ENCODE measurements around the gene ROCK2.
"Not testable (repeated sequence)": the region's sequence is repeated elsewhere in the genome, so short reads cannot be mapped to it uniquely, and the experiment has no call there.

Gene ROCK2

DNA sequence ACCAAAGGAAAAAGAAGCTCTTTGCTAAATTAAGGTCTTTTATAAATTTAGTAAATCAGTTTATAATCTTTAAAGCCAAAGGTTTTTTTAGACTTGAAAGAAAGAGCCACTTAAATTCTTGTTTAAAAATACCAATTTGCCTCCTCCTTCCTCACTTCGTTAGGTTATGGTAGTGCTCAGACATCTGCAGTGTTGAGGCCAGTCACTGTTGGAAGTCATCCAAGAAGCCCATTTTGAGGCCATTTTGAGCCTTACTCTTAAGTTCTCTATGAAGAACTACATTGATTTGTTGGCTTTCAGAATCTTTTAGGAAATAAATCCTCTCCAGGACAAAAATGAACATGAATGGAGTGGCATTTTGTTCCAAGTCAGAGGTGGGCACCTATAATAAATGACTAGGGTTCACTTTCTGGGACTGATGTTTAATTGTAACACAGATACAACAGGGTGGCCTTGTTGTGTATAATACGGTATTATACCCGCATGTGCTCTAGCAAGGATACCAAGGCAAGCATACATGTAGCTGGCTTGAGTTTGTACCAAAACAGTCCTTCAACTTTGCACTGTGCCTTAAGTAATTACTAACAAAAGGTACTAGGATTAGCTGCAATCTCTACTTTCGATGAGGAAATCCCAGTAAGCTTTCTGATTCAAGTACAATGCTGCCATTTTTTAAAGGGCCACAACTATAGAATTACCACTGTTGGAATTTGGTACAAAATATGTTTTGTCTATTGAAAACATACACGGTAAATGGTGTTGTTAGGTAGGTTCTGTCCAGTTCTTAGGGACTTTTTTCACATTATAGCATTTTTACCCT is 166.4 kb downstream of the ROCK2 start:
- no peak for DNase-seq (ENCODE audit: low spot score)

GRCh38 chr2:11175293-11175795 is 169.1 kb downstream of the ROCK2 start:
- no peak for DNase-seq (ENCODE audit: low spot score)

GRCh38 chr2:11174222-11174621 is 170.2 kb downstream of the ROCK2 start:
- DNase-seq (ENCODE audit: low spot score): no peak

GRCh38 chr2:11169333-11169732 is 175.1 kb downstream of the ROCK2 start:
- DNase-seq (ENCODE audit: low spot score): no peak

DNA sequence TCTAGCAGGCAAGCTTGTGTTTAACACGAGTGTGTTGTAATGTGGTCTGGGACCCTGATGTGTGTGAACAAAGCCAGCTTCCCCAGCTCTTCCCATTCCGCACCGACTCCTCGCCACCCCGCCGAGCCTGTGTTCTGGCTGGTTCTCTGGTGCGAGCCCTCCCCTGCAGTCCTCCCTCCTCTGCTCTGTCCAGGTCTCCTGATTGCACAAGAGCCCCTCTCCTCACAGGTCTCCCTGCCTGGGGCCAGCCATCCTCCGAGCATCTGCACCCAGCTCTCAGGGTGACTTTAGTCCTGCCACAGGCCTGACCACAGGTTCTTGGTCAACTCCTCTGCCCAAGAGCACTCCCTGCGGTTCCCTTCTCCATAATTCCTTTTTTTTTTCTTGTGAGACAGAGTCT is 175.9 kb downstream of the ROCK2 start:
- DNase-seq (ENCODE audit: low spot score): no peak

DNA sequence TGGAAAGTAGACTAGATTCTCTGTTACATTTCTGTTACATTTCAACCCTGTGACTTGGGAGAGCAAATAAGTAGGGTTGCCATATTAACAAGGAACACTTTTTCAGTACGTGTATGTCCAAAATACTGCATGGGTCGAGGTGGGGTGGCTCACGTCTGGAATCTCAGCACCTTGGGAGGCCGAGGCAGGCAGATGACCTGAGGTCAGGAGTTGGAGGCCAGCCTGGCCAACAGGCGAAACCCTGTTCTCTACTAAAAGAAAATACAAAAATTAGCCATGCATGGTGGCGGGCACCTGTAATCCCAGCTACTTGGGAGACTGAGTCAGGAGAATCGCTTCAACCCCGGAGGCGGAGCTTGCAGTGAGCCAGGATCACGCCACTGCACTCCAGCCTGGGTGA is 178.0 kb downstream of the ROCK2 start:
- no peak for DNase-seq (ENCODE audit: low spot score)

DNA sequence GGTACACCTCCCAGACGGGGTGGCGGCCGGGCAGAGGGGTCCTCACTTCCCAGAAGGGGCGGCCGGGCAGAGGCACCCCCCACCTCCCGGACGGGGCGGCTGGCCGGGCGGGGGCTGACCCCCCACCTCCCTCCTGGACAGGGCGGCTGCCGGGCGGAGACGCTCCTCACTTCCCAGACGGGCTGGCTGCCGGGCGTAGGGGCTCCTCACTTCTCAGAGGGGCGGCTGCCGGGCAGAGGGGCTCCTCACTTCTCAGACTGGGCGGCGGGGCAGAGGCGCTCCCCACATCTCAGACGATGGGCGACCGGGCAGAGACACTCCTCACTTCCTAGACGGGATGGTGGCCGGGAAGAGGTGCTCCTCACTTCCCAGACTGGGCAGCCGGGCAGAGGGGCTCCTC is 179.4 kb downstream of the ROCK2 start:
- DNase-seq (ENCODE audit: low spot score): not testable (repeated sequence)

- no peak for DNase-seq (ENCODE audit: low spot score)
Measured at GRCh38 chr2:11163439-11164317, 180.8 kb downstream of the ROCK2 start.

DNA sequence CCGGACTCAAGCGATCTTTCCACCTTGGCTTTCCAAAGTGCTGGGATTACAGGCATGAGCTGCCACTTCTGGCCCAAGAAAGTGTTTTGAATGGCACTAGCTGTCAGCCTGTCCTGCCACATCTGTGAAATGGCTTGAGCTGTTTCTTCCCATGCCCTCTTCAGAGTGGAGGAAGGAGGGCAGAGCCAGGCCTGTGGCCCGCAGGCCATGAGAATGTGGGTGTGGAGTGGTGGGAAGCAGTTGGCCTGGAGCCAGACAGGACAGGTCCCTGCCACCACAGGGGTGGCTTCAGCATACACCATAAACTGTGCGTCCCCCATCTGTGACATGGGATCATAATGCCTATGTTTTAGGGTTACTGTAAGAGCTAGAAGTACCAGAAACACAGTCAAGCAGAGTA is 182.7 kb downstream of the ROCK2 start:
- DNase-seq (ENCODE audit: low spot score): no peak

- DNase-seq (ENCODE audit: low spot score): no peak
Measured at GRCh38 chr2:11160731-11161455, 183.5 kb downstream of the ROCK2 start.

DNA sequence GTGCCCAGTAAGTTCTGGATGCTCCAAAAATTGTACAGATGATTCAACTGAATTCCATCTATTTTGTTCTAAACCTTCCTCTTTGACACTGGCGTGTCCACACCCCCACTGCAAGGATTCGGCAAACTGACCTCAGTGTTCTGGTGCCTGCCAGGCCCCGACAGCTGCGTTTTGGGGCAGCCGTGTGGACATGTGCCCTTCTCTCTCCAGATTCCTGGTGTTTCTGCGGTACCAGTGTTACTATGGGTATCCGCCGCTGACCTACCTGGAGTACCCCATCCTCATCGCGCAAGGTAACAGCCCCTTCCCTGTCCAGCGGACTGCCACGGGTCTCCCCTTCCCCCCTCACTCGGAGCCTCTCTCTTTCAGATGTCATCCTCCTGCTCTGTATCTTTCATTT is 184.2 kb downstream of the ROCK2 start:
- no peak for DNase-seq (ENCODE audit: low spot score)

GRCh38 chr2:11159574-11160170 is 184.8 kb downstream of the ROCK2 start:
- DNase-seq (ENCODE audit: low spot score): no peak

DNA sequence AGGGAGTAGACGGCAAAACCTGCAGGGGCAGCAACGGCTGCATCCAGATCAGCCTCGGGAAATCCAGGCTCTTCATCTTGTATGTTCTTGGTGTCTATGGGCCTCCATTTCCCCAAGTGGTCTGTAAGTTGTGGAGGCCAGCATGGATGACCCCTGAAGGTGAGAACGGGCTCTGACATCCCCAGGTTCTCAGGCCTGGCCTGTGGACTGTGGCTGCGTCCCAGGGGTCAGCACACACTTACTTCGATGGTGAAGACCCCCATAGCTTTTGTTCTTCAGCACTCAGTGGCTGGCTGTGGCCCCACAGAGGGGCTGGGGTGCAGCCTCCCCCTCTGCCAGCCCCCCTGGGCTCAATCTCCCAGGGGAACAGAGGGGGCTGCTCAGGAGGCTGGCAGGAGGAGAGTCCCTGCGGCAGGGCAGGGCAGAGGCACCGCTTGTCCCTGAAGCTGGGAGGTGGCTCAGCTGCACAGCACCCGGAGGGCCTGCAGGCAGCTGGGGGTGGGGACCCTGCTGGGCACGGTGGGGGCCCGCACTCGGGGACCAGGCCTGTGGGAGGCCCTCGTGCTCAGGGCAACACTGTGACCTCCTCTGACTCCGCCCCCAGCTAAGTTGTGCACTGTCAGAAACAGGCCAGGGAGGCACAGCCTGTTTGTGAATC is 185.4 kb downstream of the ROCK2 start:
- DNase-seq (ENCODE audit: low spot score): no peak

- DNase-seq (ENCODE audit: low spot score): no peak
Measured at GRCh38 chr2:11157731-11158130, 186.7 kb downstream of the ROCK2 start.

DNA sequence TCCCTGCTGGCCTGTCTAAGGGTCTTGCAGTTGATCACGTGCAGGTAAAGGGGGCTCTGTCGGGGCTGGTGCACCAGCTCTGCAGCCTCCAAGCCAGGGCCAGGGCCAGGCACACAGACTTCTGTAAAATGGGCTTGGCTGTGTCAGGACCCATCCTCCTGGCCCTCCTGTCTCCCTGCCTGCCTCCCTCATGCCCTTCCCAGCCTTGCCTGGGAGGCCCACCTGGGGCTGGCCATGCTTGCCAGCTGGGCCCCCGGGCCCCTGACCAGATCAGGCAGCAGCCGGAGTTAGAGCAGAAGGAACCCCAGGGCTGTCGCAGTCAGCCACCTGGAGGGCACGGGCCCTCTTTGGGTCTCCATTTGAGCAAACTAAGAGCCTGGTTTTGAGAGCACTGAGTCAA is 187.1 kb downstream of the ROCK2 start:
- DNase-seq (ENCODE audit: low spot score): no peak

DNA sequence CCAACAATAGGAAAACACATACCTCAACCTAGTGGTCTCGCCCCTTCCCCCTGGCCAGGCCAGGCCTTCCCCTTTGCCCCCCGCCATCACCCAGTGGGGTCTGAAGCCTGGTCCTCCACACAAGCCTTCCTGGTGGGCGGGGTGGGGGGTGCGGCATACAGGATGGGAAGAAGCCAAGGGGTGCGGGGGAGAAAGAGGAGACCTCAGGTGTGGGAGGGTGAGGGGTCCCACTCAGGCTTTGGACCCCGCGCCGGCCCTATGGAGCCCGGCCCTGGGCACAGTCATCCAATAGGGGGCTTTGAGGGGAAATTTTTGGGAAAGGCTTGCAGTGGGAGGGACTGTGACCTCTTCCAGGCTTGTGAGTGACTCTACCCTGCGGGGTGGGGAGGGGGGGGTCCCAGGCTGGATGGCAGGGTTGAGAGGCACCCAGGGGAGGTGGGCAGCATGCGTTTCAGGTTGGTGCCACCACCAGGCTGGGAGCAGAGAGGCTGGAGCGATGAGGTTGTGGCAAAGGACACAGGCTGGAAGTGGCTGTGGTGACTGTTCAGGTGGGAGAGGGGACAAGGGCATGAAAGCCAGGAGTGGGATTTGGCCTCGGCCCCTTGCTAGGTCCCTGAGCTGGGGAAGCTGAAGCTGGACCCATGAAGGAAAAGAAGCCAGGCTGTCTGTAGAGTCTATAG is 187.9 kb downstream of the ROCK2 start:
- no peak for DNase-seq (ENCODE audit: low spot score)

GRCh38 chr2:11155381-11156035 is 188.9 kb downstream of the ROCK2 start, which contains the start of gene SLC66A3:
SLC66A3 (plus strand) TSS chr2:11155467; CDS start chr2:11155547, 80 bp downstream.
- no peak for DNase-seq (ENCODE audit: low spot score)

DNA sequence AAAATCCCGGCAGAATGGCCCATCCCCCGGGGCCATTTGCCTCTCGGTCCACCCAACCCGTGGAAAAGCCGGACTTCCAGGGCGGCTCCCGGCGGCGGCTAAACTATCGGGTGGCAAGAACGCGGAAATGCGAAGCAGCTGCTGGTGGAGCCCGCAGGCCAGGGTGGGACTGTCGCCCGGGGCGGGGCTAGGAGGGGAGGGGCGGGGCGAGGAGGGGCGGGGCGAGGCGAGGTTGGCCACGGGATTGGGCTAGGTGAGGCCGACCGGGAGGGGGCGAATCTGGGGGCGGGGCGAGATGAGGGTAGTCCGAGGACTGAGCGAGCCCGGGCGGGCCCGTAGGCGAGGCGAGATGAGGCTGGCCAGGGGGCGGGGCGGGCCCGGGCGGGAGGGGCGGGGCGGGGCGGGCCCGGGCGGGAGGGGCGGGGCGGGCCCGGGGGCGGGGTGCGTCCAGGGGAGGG is 189.5 kb downstream of the ROCK2 start:
- peak; percentile 99 for DNase-seq (ENCODE audit: low spot score)

GRCh38 chr2:11154016-11154922 is 190.2 kb downstream of the ROCK2 start:
- no peak for DNase-seq (ENCODE audit: low spot score)
